ENCODE measurements around the gene INTS6. TPM values are rescaled to one million over a fixed set of nuclear protein-coding genes. Genes with fewer than 3 reads are reported as not detected.

Gene INTS6
- total and polyA plus RNA-seq, 12 donors = 13.1 to 82.4 (median 37.2) TPM

DNA sequence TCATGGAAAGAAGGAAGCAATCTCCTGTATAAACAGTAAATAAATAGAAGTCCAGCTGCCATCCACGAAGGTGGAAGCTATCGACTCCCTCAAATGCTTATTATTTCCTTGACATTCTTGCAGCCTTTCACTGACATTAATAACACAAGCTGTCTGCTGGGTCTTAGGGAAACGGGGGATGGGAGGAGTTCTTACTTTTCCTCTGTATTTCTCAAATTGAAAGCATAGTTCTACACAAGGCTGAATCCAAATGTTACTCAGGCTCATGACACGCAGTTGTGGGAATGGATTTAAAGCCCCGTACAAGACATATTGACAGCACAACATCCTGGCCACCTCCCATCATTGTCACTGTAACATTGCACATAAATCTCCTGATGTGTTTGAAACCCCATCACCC is 109.4 kb downstream of the INTS6 start:
- TF ChIP-seq, protein P1, sequence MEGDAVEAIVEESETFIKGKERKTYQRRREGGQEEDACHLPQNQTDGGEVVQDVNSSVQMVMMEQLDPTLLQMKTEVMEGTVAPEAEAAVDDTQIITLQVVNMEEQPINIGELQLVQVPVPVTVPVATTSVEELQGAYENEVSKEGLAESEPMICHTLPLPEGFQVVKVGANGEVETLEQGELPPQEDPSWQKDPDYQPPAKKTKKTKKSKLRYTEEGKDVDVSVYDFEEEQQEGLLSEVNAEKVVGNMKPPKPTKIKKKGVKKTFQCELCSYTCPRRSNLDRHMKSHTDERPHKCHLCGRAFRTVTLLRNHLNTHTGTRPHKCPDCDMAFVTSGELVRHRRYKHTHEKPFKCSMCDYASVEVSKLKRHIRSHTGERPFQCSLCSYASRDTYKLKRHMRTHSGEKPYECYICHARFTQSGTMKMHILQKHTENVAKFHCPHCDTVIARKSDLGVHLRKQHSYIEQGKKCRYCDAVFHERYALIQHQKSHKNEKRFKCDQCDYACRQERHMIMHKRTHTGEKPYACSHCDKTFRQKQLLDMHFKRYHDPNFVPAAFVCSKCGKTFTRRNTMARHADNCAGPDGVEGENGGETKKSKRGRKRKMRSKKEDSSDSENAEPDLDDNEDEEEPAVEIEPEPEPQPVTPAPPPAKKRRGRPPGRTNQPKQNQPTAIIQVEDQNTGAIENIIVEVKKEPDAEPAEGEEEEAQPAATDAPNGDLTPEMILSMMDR (IDR thresholded peaks at IDR 0.05) = no peak
- TF ChIP-seq POLR2A (IDR thresholded peaks at IDR 0.05) = no peak
- H3K36me3 ChIP-seq (replicated peaks in 1 of 2) = no peaks in the 10 kb centered on the region
- H3K4me1 ChIP-seq (replicated peaks in 1 of 2) = peaks cover 0 to 3% of the 10 kb centered on the region in 2 donors
- DNase-seq = no peak
- intact Hi-C loops (cut with DNase I) = no loop called here
- H3K4me3 ChIP-seq = no peak overlapping the region
- H3K27ac ChIP-seq = no peak overlapping the region
- H3K27me3 ChIP-seq = no peaks in the 10 kb centered on the region
- WGBS, 4 donors = 56 to 66% (median 65%) methylated on average over 5 of the region's 5 CpGs
- no peaks in the 10 kb centered on the region for H3K9me3 ChIP-seq (replicated peaks in 1 of 3)

- Histone ChIP-seq H3K4me1 (replicated peaks in 1 of 2) (no peaks in the 10 kb centered on the region), H3K27me3 (no peaks in the 10 kb centered on the region), H3K4me3 (no peak overlapping the region), H3K36me3 (replicated peaks in 1 of 2) (no peaks in the 10 kb centered on the region), H3K9me3 (replicated peaks in 1 of 3) (no peaks in the 10 kb centered on the region), H3K27ac (no peak overlapping the region)
- DNase-seq = no peak
- 70 to 81% (median 77%) methylated on average over 4 of the region's 4 CpGs for WGBS, 4 donors
- intact Hi-C loops (cut with DNase I) = no loop called here
- TF ChIP-seq, protein P1 (IDR thresholded peaks at IDR 0.05) = no peak
- TF ChIP-seq POLR2A (IDR thresholded peaks at IDR 0.05) = no peak
Observed at GRCh38 chr13:51342706-51343105, 110.1 kb downstream of the INTS6 start.

GRCh38 chr13:51341791-51342190 is 111.0 kb downstream of the INTS6 start:
- H3K27me3 ChIP-seq = no peaks in the 10 kb centered on the region
- 92 to 99% (median 97%) methylated on average over 4 of the region's 4 CpGs for WGBS, 4 donors
- no peaks in the 10 kb centered on the region for H3K4me1 ChIP-seq (replicated peaks in 1 of 2)
- intact Hi-C loops (cut with DNase I) = no loop called here
- TF ChIP-seq, protein P1 (IDR thresholded peaks at IDR 0.05) = no peak
- no peak for TF ChIP-seq POLR2A (IDR thresholded peaks at IDR 0.05)
- H3K4me3 ChIP-seq = no peak overlapping the region
- DNase-seq = no peak
- H3K27ac ChIP-seq = no peak overlapping the region
- no peaks in the 10 kb centered on the region for H3K9me3 ChIP-seq (replicated peaks in 1 of 3)
- H3K36me3 ChIP-seq (replicated peaks in 1 of 2) = no peaks in the 10 kb centered on the region

DNA sequence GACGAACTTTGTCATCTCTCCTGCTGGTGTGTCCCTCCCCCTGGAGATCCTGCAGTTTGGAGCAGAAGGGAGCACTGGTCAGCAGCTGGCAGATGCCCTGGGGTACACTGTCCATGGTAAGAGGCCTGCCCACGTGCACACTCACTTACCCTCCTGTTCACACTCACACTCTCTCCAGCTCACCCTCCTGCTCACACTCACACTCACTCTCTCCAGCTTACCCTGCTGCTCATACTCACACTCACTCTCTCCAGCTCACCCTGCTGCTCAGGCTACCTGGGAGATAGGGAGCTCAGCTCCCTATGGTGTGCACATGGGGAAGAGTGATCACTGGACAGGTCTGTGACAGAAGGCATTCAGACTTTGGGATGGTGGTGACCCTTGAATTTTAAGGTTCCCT is 111.6 kb downstream of the INTS6 start:
- H3K9me3 ChIP-seq (replicated peaks in 1 of 3) = no peaks in the 10 kb centered on the region
- DNase-seq = no peak
- H3K36me3 ChIP-seq (replicated peaks in 1 of 2) = no peaks in the 10 kb centered on the region
- no peak overlapping the region for H3K27ac ChIP-seq
- no peaks in the 10 kb centered on the region for H3K4me1 ChIP-seq (replicated peaks in 1 of 2)
- no peak overlapping the region for H3K4me3 ChIP-seq
- 87 to 90% (median 89%) methylated on average over 2 of the region's 2 CpGs for WGBS, 4 donors
- intact Hi-C loops (cut with DNase I) = no loop called here
- no peaks in the 10 kb centered on the region for H3K27me3 ChIP-seq
- no peak for TF ChIP-seq POLR2A (IDR thresholded peaks at IDR 0.05)
- TF ChIP-seq, protein P1 (IDR thresholded peaks at IDR 0.05) = no peak

Data from adrenal gland (tissue), 12 donors.